DMS153 treated with DMSO at 0.1 percent for 48 hours (cell line): ENCODE measurements around the gene CCNL1.
"Not testable (repeated sequence)": the region's sequence is repeated elsewhere in the genome, so short reads cannot be mapped to it uniquely, and the experiment has no call there.

Experiments used
- DNase-seq: peaks from one replicate; lab custom pipeline; 2025; ENCODE audit not compliant: unreplicated experiment; lab: John Stamatoyannopoulos, UW

The CCNL1 gene

DNA sequence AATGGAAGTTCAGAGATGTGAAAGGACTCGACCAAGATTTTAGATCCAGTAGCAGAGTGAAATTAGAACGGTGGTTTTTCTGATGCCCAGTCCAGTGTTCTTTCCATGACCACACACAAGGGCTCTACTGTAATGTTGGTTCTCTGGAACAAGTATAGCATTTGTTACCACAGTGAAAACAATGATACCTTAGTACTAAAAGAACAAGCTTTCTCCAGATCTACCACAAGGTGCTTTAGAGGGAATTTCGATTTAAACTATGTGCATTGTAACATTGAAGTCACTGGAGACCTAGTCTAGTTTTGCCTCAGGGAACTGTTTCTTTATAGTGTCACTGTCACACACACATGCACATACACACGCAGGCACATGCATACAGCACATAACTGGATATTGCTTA lies 12.8 kb upstream of the CCNL1 start:
- DNase-seq = no peak

GRCh38 chr3:157170861-157171260 lies 10.9 kb upstream of the CCNL1 start:
- no peak for DNase-seq

- DNase-seq = no peak
These were observed 7.6 kb upstream of the CCNL1 start for GRCh38 chr3:157167371-157168042.

GRCh38 chr3:157166561-157166960 lies 6.6 kb upstream of the CCNL1 start:
- DNase-seq = no peak

GRCh38 chr3:157166115-157166514 lies 6.2 kb upstream of the CCNL1 start:
- no peak for DNase-seq

DNA sequence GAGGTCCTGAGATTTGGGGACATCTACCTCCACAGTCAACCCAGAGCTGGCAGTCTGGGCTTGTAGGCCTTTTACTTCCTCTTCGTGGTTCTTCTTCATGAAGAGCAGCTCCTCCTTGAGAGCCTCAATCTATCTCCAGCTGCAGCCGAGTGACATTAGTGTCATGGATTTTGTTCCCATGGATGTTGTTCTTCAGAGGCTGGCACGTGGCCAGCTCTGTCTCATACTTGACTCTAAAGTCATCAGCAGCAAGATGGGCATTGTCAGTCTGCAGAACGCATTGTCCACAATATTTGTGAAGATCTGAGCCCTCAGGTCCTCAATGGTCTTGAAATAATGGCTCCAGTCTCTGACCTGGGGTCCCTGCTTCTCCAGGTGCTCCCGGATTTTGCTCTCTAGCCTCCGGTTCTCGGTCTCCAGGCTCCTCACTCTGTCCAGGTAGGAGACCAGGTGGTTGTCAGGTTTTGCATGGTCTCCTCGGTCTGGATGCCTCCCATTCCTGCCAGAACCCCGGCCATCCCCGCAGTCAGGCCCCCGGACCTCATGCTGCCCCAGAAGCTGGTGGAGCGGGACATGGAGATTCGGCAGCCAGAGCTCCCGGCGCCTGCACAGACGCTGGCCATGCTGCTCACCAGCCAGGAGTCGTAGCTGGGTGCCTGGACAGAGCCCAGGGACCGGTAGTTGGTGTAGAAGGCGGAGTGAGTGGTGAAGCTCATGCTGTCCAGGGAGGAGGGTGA lies 3.4 kb upstream of the CCNL1 start:
- no peak for DNase-seq

GRCh38 chr3:157162620-157163019 lies 2.7 kb upstream of the CCNL1 start:
- DNase-seq = not testable (repeated sequence)

DNA sequence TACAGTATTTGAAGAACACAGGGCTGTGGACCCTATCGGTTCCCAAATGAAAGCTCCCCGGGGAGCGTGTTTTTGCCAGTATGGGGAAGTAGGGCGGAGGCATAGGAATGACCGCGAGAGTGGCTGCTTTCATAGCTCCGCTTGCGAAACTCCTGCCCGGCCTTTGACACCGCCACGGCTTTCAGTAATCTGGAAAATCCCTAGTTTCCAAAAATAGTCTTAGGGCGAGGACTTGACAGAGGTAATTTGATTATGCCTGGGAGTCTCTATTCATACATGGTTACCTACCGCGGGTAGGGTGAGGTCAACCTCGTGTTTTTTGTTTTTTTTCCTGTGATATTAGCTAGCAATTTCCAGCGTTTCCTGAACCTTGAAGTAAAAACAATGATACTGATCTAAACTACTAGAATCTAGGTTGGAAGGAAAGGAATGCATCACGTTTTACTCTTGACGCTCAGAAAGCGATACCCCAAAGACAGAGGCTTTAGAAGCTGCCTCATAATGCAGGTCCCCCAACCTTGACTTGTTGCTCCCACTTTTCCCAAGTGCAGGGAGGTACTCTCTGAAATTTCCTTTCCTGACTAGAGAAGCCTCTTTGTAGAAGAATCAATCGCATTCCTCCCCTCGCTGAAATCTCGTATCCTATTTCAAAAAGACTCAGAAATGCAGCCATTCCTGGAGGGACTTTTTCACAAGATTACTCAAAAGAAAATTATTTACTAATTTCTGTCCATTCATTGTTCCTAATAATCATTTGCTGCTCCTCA lies 894 bp upstream of the CCNL1 start:
- DNase-seq = no peak

GRCh38 chr3:157159037-157159761 lies 748 bp downstream of the CCNL1 start:
- DNase-seq = no peak

DNA sequence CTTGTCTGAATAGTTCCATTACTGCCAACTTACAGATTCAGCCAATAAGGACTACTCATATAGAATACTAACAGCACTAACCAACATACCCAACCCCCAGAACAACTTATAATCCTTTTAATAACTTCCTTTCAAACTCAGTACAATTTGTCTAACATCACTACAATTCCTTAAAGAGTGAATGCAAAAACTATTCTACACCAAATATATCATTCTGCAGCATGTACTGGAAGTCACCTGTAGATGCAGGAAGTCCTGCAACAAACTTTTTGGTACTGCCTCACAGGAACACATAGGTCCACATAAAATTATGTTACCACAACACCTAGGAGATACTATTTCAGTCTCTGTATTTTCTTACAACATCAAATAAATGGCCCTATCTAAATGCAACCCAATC lies 2.1 kb downstream of the CCNL1 start:
- no peak for DNase-seq

- no peak for DNase-seq
These were observed 2.9 kb downstream of the CCNL1 start for GRCh38 chr3:157156837-157157635.

DNA sequence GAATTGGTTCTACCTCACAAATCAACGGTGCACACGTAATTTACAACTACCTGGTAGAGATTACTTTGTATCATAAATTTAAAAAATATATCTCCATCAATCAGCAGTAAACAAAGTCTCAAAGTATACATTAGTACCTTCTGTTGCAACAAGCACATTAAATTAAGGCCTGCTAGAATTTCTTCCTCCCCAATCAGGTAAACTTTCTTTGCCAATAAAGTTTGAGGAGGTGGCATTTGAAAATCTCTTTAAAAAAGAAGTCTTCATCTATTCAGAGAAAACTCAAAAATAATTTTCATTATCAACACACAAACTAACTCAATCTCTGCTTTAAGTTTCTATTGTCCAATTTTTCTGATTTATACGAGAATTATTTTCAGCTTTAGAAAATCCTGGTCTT lies 4.4 kb downstream of the CCNL1 start:
- no peak for DNase-seq

DNA sequence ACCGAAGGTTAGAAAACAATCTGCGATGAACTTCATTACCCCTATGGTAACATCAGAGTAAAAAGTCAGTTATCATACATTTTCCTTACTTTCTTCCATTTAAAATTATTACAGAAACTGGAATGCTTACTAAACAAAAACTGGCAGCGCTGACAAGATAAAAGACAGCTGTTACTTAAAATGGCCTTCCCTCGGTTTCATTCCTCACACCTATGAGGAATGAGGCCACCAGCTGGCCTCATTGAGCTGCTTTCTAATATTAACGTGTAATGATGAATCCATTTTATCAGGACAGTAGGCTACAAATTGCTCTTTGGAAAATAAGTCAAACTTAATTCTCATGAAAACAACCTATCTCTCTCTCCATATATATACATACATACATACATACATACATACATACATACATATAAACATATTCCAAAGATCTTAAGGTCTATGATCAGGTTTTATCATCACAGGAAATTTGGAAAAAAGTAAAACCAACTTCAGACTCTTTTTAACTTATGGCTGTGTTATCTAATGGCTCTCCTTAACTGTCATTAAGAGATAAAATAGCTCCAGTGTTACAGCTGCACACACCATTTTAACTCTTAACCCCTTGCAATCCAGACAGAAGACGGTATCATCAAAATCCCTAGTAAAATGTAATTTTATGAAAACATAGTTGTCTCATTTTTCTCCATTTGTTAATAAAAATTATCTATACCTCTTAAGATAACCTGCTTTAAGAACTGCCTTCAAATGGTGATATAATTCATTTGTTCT lies 5.2 kb downstream of the CCNL1 start:
- DNase-seq = no peak

DNA sequence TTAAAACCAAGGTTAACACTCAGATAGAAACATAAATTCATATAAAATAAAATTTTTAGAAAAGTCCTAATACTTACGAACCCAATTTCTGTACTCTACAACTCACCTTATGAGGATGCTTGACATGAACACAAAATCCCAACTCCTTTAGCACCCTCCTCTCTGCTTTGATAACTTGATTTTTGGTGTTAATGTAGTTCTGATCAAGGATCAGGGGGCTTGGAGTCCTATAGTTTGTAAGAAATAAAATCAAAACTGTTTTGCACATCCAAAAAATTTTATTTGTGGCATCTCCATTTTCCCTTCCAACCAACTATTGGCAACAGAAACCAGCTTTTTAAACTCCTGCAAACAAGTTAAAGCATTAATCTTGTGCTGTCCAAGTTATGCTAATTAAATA lies 7.0 kb downstream of the CCNL1 start:
- DNase-seq = no peak

DNA sequence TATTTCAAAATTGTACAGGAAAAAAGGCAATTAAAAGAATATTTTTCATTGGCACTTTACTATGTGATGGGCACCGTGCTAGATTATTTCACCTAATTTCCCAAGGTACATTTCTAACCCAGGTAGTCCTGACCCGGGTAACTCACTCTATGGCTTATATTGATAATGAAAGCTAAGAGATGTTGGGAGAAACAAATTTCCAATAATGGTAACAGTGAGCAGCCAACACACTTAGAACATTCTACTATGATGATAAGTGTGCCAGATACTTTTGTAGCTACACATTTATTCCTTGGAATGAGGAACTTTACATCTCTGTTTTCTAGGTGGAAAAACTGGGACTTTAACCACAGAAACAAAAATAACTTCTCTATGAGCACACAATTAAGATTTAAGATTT lies 7.5 kb downstream of the CCNL1 start:
- no peak for DNase-seq

DNA sequence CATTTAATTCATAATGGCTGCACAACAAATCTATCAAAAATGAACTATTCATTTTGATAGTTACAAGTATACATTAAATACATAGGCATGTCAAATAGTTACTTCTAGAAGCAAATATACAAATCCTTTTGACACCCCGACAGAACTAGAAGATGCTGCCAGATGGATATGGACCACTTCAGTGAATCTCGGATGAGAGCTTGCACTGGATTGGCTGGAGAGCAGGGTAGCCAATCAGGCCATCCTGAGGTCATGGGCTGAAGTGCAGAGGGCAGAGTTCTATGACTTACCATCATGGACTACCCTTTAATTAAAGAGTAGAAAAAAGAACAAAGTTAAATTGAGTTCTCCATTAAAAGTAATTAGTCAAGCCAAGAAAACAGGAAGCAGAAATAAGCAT lies 8.3 kb downstream of the CCNL1 start:
- no peak for DNase-seq

DNA sequence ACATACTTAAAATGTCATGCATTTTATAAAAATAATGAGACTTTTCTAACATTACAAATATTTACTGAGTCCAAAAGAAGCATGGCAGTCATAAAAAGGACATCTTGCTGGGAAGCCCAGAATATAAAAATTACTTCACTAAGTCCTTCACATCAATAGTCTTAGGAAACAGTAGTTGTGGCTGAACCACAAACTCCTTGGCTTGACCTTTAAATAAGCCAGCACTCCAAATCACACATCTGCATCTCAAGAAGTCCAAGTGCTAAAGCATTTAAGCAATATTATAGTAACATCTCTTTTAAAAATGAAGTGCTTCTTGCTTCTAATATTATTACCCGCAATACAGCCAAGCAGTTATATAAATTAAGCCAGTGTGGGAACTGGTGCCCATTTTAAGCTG lies 8.8 kb downstream of the CCNL1 start:
- DNase-seq = no peak

DNA sequence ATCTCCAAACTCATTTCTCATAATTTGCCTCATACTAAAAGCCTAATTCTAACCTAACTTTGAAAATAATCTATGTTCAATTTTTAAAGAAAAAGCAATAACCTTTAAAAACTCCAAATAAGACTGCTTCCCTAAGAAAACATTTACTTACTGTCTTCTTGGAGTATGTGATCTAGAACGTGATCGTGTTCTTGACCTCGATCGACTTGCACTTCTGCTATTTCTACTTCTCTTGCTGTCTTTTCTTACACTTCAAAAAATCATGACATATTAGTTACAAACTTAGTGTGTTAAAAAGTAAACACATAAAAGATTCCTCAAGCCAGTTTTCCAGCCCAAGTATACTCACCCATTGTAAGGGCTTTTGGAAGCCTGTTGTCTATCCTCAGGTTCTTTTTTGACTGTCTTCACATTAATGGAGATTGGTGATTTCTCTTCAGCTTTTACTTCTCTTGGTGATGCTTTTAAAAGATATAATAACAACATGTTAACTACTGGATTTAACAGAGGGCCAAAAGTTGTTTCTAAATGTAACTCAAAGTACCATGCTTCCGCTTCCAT lies 10.7 kb downstream of the CCNL1 start:
- DNase-seq = no peak

DNA sequence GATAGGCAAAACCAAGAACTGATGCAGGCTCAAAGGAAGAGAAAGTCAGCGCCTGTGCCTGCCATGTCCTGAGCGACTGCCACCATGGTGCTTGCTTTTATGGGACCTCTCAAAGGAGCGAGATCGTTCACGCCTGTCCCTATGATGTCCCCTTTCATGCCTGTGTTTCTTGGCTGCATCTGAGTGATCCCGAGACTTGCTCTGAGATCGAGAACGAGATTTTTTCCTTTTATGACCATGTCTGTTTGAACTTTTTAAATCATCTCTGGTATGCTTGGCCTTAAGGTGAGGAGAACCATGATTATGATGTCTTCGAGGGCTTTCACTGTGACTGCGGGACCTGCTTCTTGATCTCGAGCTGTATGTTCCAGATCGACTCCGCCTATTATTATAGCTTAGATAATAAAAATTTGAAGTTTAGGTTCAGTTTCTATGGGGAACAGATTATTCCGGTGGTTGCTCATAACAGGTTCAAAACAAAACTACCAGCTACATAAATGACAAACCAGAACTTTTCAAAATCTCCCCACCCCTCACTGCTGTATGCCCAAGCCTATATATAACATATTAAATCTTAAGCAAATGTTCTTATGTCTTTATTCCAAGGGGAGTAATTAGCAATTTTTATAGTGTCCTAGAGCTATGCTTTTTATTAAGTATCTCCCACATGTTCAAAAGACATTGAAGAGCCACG lies 11.6 kb downstream of the CCNL1 start:
- DNase-seq = no peak
